HG03520 (cell line): ENCODE results near the gene TWIST2.

Experiments used
- ATAC-seq: cut with Tn5 transposase; IDR thresholded peaks from one replicate; pipeline ENCODE4 v1.9.1; 2021; ENCODE audit warnings: mild to moderate bottlenecking, moderate library complexity; ENCODE audit not compliant: unreplicated experiment

Gene TWIST2

GRCh38 chr2:238855891-238856580 is 8.2 kb downstream of the TWIST2 start:
- no peak for ATAC-seq

GRCh38 chr2:238856713-238857567 is 9.1 kb downstream of the TWIST2 start:
- ATAC-seq = no peak

GRCh38 chr2:238857959-238858358 is 10.1 kb downstream of the TWIST2 start:
- ATAC-seq = no peak

- ATAC-seq = no peak
Measured at GRCh38 chr2:238859636-238860347, 11.9 kb downstream of the TWIST2 start.

- no peak for ATAC-seq
Measured at GRCh38 chr2:238861013-238861730, 13.3 kb downstream of the TWIST2 start.

GRCh38 chr2:238861766-238862315 is 14.0 kb downstream of the TWIST2 start:
- ATAC-seq = no peak

- no peak for ATAC-seq
Measured at GRCh38 chr2:238862701-238863100, 14.8 kb downstream of the TWIST2 start.

- no peak for ATAC-seq
Measured at GRCh38 chr2:238863231-238863630, 15.3 kb downstream of the TWIST2 start.

GRCh38 chr2:238863749-238864206 is 15.9 kb downstream of the TWIST2 start:
- no peak for ATAC-seq

- no peak for ATAC-seq
Measured at GRCh38 chr2:238864207-238865014, 16.5 kb downstream of the TWIST2 start.

- ATAC-seq = no peak
Measured at GRCh38 chr2:238865015-238865719, 17.3 kb downstream of the TWIST2 start.

- ATAC-seq = no peak
Measured at GRCh38 chr2:238865744-238866355, 18.0 kb downstream of the TWIST2 start.

- ATAC-seq = no peak
Measured at GRCh38 chr2:238866656-238867277, 18.9 kb downstream of the TWIST2 start.

GRCh38 chr2:238868067-238868524 is 20.2 kb downstream of the TWIST2 start:
- ATAC-seq = no peak

- ATAC-seq = no peak
Measured at GRCh38 chr2:238868616-238869292, 20.9 kb downstream of the TWIST2 start.

- no peak for ATAC-seq
Measured at GRCh38 chr2:238869293-238870124, 21.6 kb downstream of the TWIST2 start.

- ATAC-seq = no peak
Measured at GRCh38 chr2:238870261-238870660, 22.4 kb downstream of the TWIST2 start.
